Spinal cord (tissue), 10 donors: ENCODE data around the gene PKD1. TPM values are rescaled to one million over a fixed set of nuclear protein-coding genes. Genes with fewer than 3 reads are reported as not detected.
A peak's percentile ranks its signal among the peaks of the same experiment; 100 is the strongest.

Experiments used
- DNase-seq, 6 donors: peaks; one replicate each; pipeline versions ENCODE4 v3.0.0 to v3.0.0-alpha.2; 2013 to 2015; ENCODE audit warnings: low spot score in 6 of 6, low read depth in 4 of 6
- H3K27ac ChIP-seq: one replicate; pipeline ENCODE4 v1.5.1; 2013; ENCODE audit warnings: low read depth, low read length, control low read depth
- H3K27me3 ChIP-seq: one replicate; pipeline ENCODE4 v1.6.1; 2013; ENCODE audit warnings: low read length; ENCODE audit not compliant: control insufficient read depth, insufficient read depth
- H3K36me3 ChIP-seq: one replicate; pipeline ENCODE4 v1.6.1; 2013; ENCODE audit warnings: low read length; ENCODE audit not compliant: control insufficient read depth, insufficient read depth
- H3K4me1 ChIP-seq: one replicate; pipeline ENCODE4 v1.6.1; 2013; ENCODE audit warnings: low read length; ENCODE audit not compliant: control insufficient read depth, insufficient read depth
- H3K4me3 ChIP-seq: one replicate; pipeline ENCODE4 v1.5.1; 2013; ENCODE audit warnings: low read depth, low read length, control low read depth
- H3K9me3 ChIP-seq: one replicate; pipeline ENCODE4 v1.6.1; 2013; ENCODE audit warnings: low read length; ENCODE audit not compliant: control insufficient read depth, insufficient read depth
- WGBS: methylation state at CpG from one replicate; pipeline ENCODE4 v1.1.5; 2013; ENCODE audit warnings: missing lambda C conversion rate; ENCODE audit not compliant: insufficient coverage; 5-methylcytosine and 5-hydroxymethylcytosine counted together
- polyA plus RNA-seq, 2 donors: library from polyadenylated mRNA; unstranded; fragments of 120-200 nt; gene quantifications; one replicate each; pipeline ENCODE4 v1.2.1, GENCODE V29; 2013; ENCODE audit not compliant: insufficient read length in 2 of 2
- total RNA-seq, 2 donors: library from RNA; depleted of rRNA in 1 of 2; stranded (reverse); fragments of 120-200 nt in 1 of 2; fragments of >200 nt in 1 of 2; gene quantifications; one replicate each; pipeline versions ENCODE4 v1.2.3 to v1.2.4, GENCODE V29; 2013 to 2014
- donor health status: healthy.

PKD1 gene
- total and polyA plus RNA-seq, 4 donors: 68.1 to 289 (median 144) TPM

- WGBS: 19% methylated on average over 104 of the region's 106 CpGs
- Histone ChIP-seq H3K4me3 (no peak overlapping the region), H3K27me3 (no peaks in the 10 kb centered on the region), H3K36me3 (peaks cover 94% of the 10 kb centered on the region), H3K27ac (no peak overlapping the region), H3K4me1 (no peaks in the 10 kb centered on the region), H3K9me3 (no peaks in the 10 kb centered on the region)
- peak in 2 of 6 donors; percentile 59 to 70 for DNase-seq
These were observed 42.8 kb upstream of the PKD1 start for GRCh38 chr16:2178321-2179106.

GRCh38 chr16:2177561-2177960, 41.9 kb upstream of the PKD1 start:
- no peak overlapping the region for H3K4me3 ChIP-seq

GRCh38 chr16:2177101-2177500, 41.4 kb upstream of the PKD1 start:
- no peak overlapping the region for H3K4me3 ChIP-seq
- no peak overlapping the region for H3K27ac ChIP-seq
- no peaks in the 10 kb centered on the region for H3K9me3 ChIP-seq
- no peaks in the 10 kb centered on the region for H3K4me1 ChIP-seq
- H3K36me3 ChIP-seq: peaks cover 94% of the 10 kb centered on the region
- DNase-seq: no peak
- no peaks in the 10 kb centered on the region for H3K27me3 ChIP-seq
- 85% methylated on average over 13 of the region's 18 CpGs for WGBS

More at GRCh38 chr16:2177561-2177960, 41.9 kb upstream of the PKD1 start:
- Histone ChIP-seq H3K9me3 (no peaks in the 10 kb centered on the region), H3K4me1 (no peaks in the 10 kb centered on the region), H3K36me3 (peaks cover 94% of the 10 kb centered on the region), H3K27ac (no peak overlapping the region), H3K27me3 (no peaks in the 10 kb centered on the region)
- no peak for DNase-seq
- WGBS: 95% methylated on average over 18 of the region's 20 CpGs

GRCh38 chr16:2176047-2176446, 40.3 kb upstream of the PKD1 start:
- no peaks in the 10 kb centered on the region for H3K27me3 ChIP-seq
- no peak for DNase-seq
- H3K9me3 ChIP-seq: no peaks in the 10 kb centered on the region
- WGBS: 91% methylated on average over 23 of the region's 23 CpGs
- no peak overlapping the region for H3K4me3 ChIP-seq
- H3K36me3 ChIP-seq: peaks cover 94% of the 10 kb centered on the region
- H3K27ac ChIP-seq: no peak overlapping the region
- no peaks in the 10 kb centered on the region for H3K4me1 ChIP-seq

- Histone ChIP-seq H3K36me3 (peaks cover 94% of the 10 kb centered on the region), H3K27ac (no peak overlapping the region)
These were observed 39.8 kb upstream of the PKD1 start for GRCh38 chr16:2175454-2175853.

GRCh38 chr16:2174396-2175131, 38.9 kb upstream of the PKD1 start:
- peaks cover 94% of the 10 kb centered on the region for H3K36me3 ChIP-seq
- no peaks in the 10 kb centered on the region for H3K27me3 ChIP-seq
- 78% methylated on average over 21 of the region's 21 CpGs for WGBS
- no peak for DNase-seq
- H3K9me3 ChIP-seq: no peaks in the 10 kb centered on the region
- H3K4me1 ChIP-seq: peaks cover 4% of the 10 kb centered on the region
- H3K4me3 ChIP-seq: no peak overlapping the region
- H3K27ac ChIP-seq: no peak overlapping the region

More at GRCh38 chr16:2175454-2175853, 39.8 kb upstream of the PKD1 start:
- no peaks in the 10 kb centered on the region for H3K4me1 ChIP-seq
- no peaks in the 10 kb centered on the region for H3K9me3 ChIP-seq
- no peak overlapping the region for H3K4me3 ChIP-seq
- H3K27me3 ChIP-seq: no peaks in the 10 kb centered on the region
- WGBS: 97% methylated on average over 10 of the region's 10 CpGs
- DNase-seq: no peak

GRCh38 chr16:2173916-2174315, 38.2 kb upstream of the PKD1 start:
- 96% methylated on average over 4 of the region's 4 CpGs for WGBS
- DNase-seq: no peak
- Histone ChIP-seq H3K27ac (no peak overlapping the region), H3K9me3 (no peaks in the 10 kb centered on the region), H3K27me3 (no peaks in the 10 kb centered on the region), H3K4me3 (no peak overlapping the region), H3K4me1 (peaks cover 8% of the 10 kb centered on the region), H3K36me3 (peaks cover 96% of the 10 kb centered on the region)

- DNase-seq: no peak
- no peaks in the 10 kb centered on the region for H3K27me3 ChIP-seq
- peaks cover 100% of the 10 kb centered on the region for H3K36me3 ChIP-seq
- no peaks in the 10 kb centered on the region for H3K9me3 ChIP-seq
- H3K4me1 ChIP-seq: peaks cover 8% of the 10 kb centered on the region
- H3K4me3 ChIP-seq: no peak overlapping the region
- 88% methylated on average over 10 of the region's 14 CpGs for WGBS
- H3K27ac ChIP-seq: no peak overlapping the region
These were observed 37.7 kb upstream of the PKD1 start for GRCh38 chr16:2173366-2173765.

- Histone ChIP-seq H3K9me3 (no peaks in the 10 kb centered on the region), H3K4me3 (no peak overlapping the region), H3K27ac (no peak overlapping the region), H3K36me3 (peaks cover 100% of the 10 kb centered on the region), H3K27me3 (no peaks in the 10 kb centered on the region), H3K4me1 (peaks cover 8% of the 10 kb centered on the region)
- DNase-seq: no peak
- WGBS: 94% methylated on average over 27 of the region's 29 CpGs
These were observed 37.1 kb upstream of the PKD1 start for GRCh38 chr16:2172688-2173335.
